Measurements from ENCODE around the gene ATG16L2.

ATG16L2 gene

GRCh38 chr11:72784662-72785061, 29.5 kb upstream of the ATG16L2 start:
- peaks cover 16% of the 10 kb centered on the region for H3K79me1 ChIP-seq (ENCODE audit: low read length)

GRCh38 chr11:72786305-72787215, 27.7 kb upstream of the ATG16L2 start:
- Histone ChIP-seq H4K12ac (ENCODE audit: low read depth, low read length) (no peak overlapping the region), H3K36me3 (ENCODE audit: control insufficient read depth in 1 of 2, insufficient read depth in 2 of 2, low read length in 2 of 2) (no peaks in the 10 kb centered on the region), H3K79me1 (ENCODE audit: low read length) (no peaks in the 10 kb centered on the region), H3K4me3 (ENCODE audit: low read depth, low read length) (no peak overlapping the region), H4K91ac (ENCODE audit: low read depth, low read length) (no peak overlapping the region), H3K4me2 (ENCODE audit: low read length) (no peak overlapping the region), H3K4me1 (ENCODE audit: control insufficient read depth in 1 of 2, insufficient read depth in 2 of 2, low read length in 2 of 2) (peaks cover 15 to 22% of the 10 kb centered on the region in 2 experiments), H3K9me3 (ENCODE audit: insufficient read depth, low read depth, low read length) (no peaks in the 10 kb centered on the region), H3K9ac (ENCODE audit: low read length) (no peak overlapping the region), H2BK5ac (ENCODE audit: low read depth, low read length, poor library complexity) (no peak overlapping the region), H3K27ac (ENCODE audit: low read depth, low read length) (no peak overlapping the region), H2BK120ac (ENCODE audit: insufficient read depth, low read length, poor library complexity) (no peak overlapping the region), H3K79me2 (ENCODE audit: control insufficient read depth, insufficient read depth, low read length, poor library complexity) (no peaks in the 10 kb centered on the region), H2AK5ac (ENCODE audit: low read length) (no peak overlapping the region), H3K23ac (ENCODE audit: low read length) (no peak overlapping the region), H3K4ac (ENCODE audit: low read depth, low read length) (no peak overlapping the region), H3K27me3 (ENCODE audit: insufficient read depth, low read length) (no peaks in the 10 kb centered on the region), H3K18ac (ENCODE audit: low read length) (no peak overlapping the region), H3K14ac (ENCODE audit: low read length) (no peak overlapping the region), H2BK12ac (ENCODE audit: low read length) (no peak overlapping the region), H4K8ac (ENCODE audit: low read depth, low read length) (no peak overlapping the region), H2AFZ (ENCODE audit: insufficient read depth, low read length, poor library complexity) (no peak overlapping the region)
- DNase-seq: peak in 1 of 2 donors; percentile 34
- no CpG with 5 or more reads among the region's 8 CpGs for WGBS (ENCODE audit: extremely low coverage, insufficient coverage, insufficient read length)

More at GRCh38 chr11:72784662-72785061, 29.5 kb upstream of the ATG16L2 start:
- H3K4me1 ChIP-seq (ENCODE audit: control insufficient read depth in 1 of 2, insufficient read depth in 2 of 2, low read length in 2 of 2): peaks cover 21 to 31% of the 10 kb centered on the region in 2 experiments
- H2BK5ac ChIP-seq (ENCODE audit: low read depth, low read length, poor library complexity): no peak overlapping the region
- WGBS (ENCODE audit: extremely low coverage, insufficient coverage, insufficient read length): no CpG with 5 or more reads among the region's 10 CpGs
- no peak overlapping the region for H3K23ac ChIP-seq (ENCODE audit: low read length)
- H3K79me2 ChIP-seq (ENCODE audit: control insufficient read depth, insufficient read depth, low read length, poor library complexity): peaks cover 12% of the 10 kb centered on the region
- H2AFZ ChIP-seq (ENCODE audit: insufficient read depth, low read length, poor library complexity): no peak overlapping the region
- H2AK5ac ChIP-seq (ENCODE audit: low read length): no peak overlapping the region
- no peak overlapping the region for H3K9ac ChIP-seq (ENCODE audit: low read length)
- H3K4me2 ChIP-seq (ENCODE audit: low read length): no peak overlapping the region
- no peak overlapping the region for H3K18ac ChIP-seq (ENCODE audit: low read length)
- no peak overlapping the region for H3K14ac ChIP-seq (ENCODE audit: low read length)
- H3K27me3 ChIP-seq (ENCODE audit: insufficient read depth, low read length): no peaks in the 10 kb centered on the region
- no peak overlapping the region for H4K12ac ChIP-seq (ENCODE audit: low read depth, low read length)
- no peaks in the 10 kb centered on the region for H3K36me3 ChIP-seq (ENCODE audit: control insufficient read depth in 1 of 2, insufficient read depth in 2 of 2, low read length in 2 of 2)
- H3K4me3 ChIP-seq (ENCODE audit: low read depth, low read length): no peak overlapping the region
- no peak overlapping the region for H4K8ac ChIP-seq (ENCODE audit: low read depth, low read length)
- no peak overlapping the region for H2BK12ac ChIP-seq (ENCODE audit: low read length)
- H3K9me3 ChIP-seq (ENCODE audit: insufficient read depth, low read depth, low read length): no peaks in the 10 kb centered on the region
- H3K27ac ChIP-seq (ENCODE audit: low read depth, low read length): no peak overlapping the region
- no peak overlapping the region for H2BK120ac ChIP-seq (ENCODE audit: insufficient read depth, low read length, poor library complexity)
- no peak overlapping the region for H3K4ac ChIP-seq (ENCODE audit: low read depth, low read length)
- H4K91ac ChIP-seq (ENCODE audit: low read depth, low read length): no peak overlapping the region
- no peak for DNase-seq

DNA sequence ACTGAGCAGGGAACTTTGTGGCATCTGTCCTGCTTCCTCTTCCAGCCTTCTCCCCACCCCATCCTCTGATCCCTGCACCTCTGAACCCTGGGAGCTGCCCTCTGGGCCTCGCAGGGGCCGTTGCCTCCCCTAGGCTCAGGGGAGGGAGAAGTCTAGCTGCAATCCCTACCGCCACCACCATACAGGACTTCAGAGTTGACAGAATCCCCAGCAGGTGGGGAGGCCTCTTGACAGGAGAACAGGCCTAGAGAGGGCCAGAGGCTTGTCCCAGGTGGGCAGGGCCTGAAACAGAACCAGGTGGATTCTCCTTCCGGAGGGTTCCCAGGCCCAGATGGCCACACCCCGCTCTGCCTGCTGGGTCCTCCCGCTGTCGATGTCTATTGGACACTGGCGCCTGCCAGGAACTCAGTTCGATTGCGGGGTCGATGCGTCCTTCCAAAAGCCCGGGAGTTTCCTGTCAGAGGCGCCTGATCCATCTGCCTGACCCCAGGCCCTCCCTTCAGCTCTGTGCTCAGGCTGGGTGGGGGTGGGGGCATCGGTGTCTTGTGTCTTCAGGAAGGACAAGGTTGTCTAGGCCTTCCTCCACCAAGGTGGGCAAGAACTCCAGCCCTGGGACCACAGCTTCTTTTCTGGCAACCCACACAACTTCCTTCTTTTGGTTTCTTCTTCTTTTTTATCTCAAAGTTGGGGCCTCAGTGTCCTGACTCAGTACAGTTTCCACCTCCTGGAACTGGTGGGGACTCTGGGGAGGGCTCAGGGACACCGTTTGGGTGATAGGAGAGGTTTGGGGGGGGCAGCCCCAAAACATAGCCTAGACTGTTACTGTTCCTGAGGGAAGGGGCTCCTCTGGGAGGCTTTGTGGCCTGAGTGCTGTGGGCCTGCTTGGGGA, 26.8 kb upstream of the ATG16L2 start:
- Histone ChIP-seq H2AFZ (ENCODE audit: insufficient read depth, low read length, poor library complexity) (no peak overlapping the region), H3K4me1 (ENCODE audit: control insufficient read depth in 1 of 2, insufficient read depth in 2 of 2, low read length in 2 of 2) (peaks cover 13 to 15% of the 10 kb centered on the region in 2 experiments), H3K4ac (ENCODE audit: low read depth, low read length) (no peak overlapping the region), H3K9ac (ENCODE audit: low read length) (no peak overlapping the region), H3K14ac (ENCODE audit: low read length) (no peak overlapping the region), H3K4me3 (ENCODE audit: low read depth, low read length) (no peak overlapping the region), H3K9me3 (ENCODE audit: insufficient read depth, low read depth, low read length) (no peaks in the 10 kb centered on the region), H4K12ac (ENCODE audit: low read depth, low read length) (no peak overlapping the region), H3K27me3 (ENCODE audit: insufficient read depth, low read length) (no peaks in the 10 kb centered on the region), H4K91ac (ENCODE audit: low read depth, low read length) (no peak overlapping the region), H3K79me2 (ENCODE audit: control insufficient read depth, insufficient read depth, low read length, poor library complexity) (no peaks in the 10 kb centered on the region), H2BK120ac (ENCODE audit: insufficient read depth, low read length, poor library complexity) (no peak overlapping the region), H2BK5ac (ENCODE audit: low read depth, low read length, poor library complexity) (no peak overlapping the region), H2BK12ac (ENCODE audit: low read length) (no peak overlapping the region), H3K36me3 (ENCODE audit: control insufficient read depth in 1 of 2, insufficient read depth in 2 of 2, low read length in 2 of 2) (no peaks in the 10 kb centered on the region), H2AK5ac (ENCODE audit: low read length) (no peak overlapping the region), H3K18ac (ENCODE audit: low read length) (no peak overlapping the region), H3K79me1 (ENCODE audit: low read length) (no peaks in the 10 kb centered on the region), H4K8ac (ENCODE audit: low read depth, low read length) (no peak overlapping the region), H3K4me2 (ENCODE audit: low read length) (no peak overlapping the region), H3K27ac (ENCODE audit: low read depth, low read length) (no peak overlapping the region), H3K23ac (ENCODE audit: low read length) (no peak overlapping the region)
- peak in 1 of 2 donors; percentile 65 for DNase-seq
- WGBS (ENCODE audit: extremely low coverage, insufficient coverage, insufficient read length): no CpG with 5 or more reads among the region's 16 CpGs

- Histone ChIP-seq H2BK5ac (ENCODE audit: low read depth, low read length, poor library complexity) (no peak overlapping the region), H3K79me1 (ENCODE audit: low read length) (no peaks in the 10 kb centered on the region), H3K18ac (ENCODE audit: low read length) (no peak overlapping the region), H3K4me3 (ENCODE audit: low read depth, low read length) (no peak overlapping the region), H3K4me1 (ENCODE audit: control insufficient read depth in 1 of 2, insufficient read depth in 2 of 2, low read length in 2 of 2) (peaks cover 10 to 14% of the 10 kb centered on the region in 2 experiments), H3K4me2 (ENCODE audit: low read length) (no peak overlapping the region), H4K91ac (ENCODE audit: low read depth, low read length) (no peak overlapping the region), H2AFZ (ENCODE audit: insufficient read depth, low read length, poor library complexity) (no peak overlapping the region), H2AK5ac (ENCODE audit: low read length) (no peak overlapping the region), H2BK12ac (ENCODE audit: low read length) (peak overlapping the region; percentile 51), H3K27me3 (ENCODE audit: insufficient read depth, low read length) (no peaks in the 10 kb centered on the region), H3K9me3 (ENCODE audit: insufficient read depth, low read depth, low read length) (no peaks in the 10 kb centered on the region), H3K23ac (ENCODE audit: low read length) (no peak overlapping the region), H3K79me2 (ENCODE audit: control insufficient read depth, insufficient read depth, low read length, poor library complexity) (no peaks in the 10 kb centered on the region), H4K12ac (ENCODE audit: low read depth, low read length) (no peak overlapping the region), H4K8ac (ENCODE audit: low read depth, low read length) (no peak overlapping the region), H2BK120ac (ENCODE audit: insufficient read depth, low read length, poor library complexity) (no peak overlapping the region), H3K9ac (ENCODE audit: low read length) (no peak overlapping the region), H3K14ac (ENCODE audit: low read length) (no peak overlapping the region), H3K27ac (ENCODE audit: low read depth, low read length) (no peak overlapping the region), H3K36me3 (ENCODE audit: control insufficient read depth in 1 of 2, insufficient read depth in 2 of 2, low read length in 2 of 2) (no peaks in the 10 kb centered on the region), H3K4ac (ENCODE audit: low read depth, low read length) (no peak overlapping the region)
- no peak for DNase-seq
- WGBS (ENCODE audit: extremely low coverage, insufficient coverage, insufficient read length): no CpG with 5 or more reads among the region's 7 CpGs
Observed at GRCh38 chr11:72788241-72788640, 26.0 kb upstream of the ATG16L2 start.

Data from trophoblast cell (in vitro differentiated cells and primary cell).